ENCODE data around the gene PTGER3. TPM values are rescaled to one million over a fixed set of nuclear protein-coding genes. Genes with fewer than 3 reads are reported as not detected.

PTGER3 gene
- total RNA-seq, 1 experiment from 2014 or later = 0.09 TPM

GRCh38 chr1:71088645-71089287, 41.1 kb upstream of the PTGER3 start:
- no peak overlapping the region for H3K27ac Mint-ChIP-seq (ENCODE audit: unreplicated experiment)
- DNase-seq = no peak
- no peaks in the 10 kb centered on the region for H3K9me3 Mint-ChIP-seq (ENCODE audit: low read depth, unreplicated experiment)
- H3K4me3 Mint-ChIP-seq (ENCODE audit: low read depth, unreplicated experiment) = no peak overlapping the region
- no TSS peak for BruUV-seq (replicated peaks)
- CTCF ChIA-PET = interaction anchor here (0.7 kb wide), 2 partner anchors 1677 to 1764 kb away, joined by 4 to 5 read pairs; no protein-coding TSS in a partner anchor
- H3K36me3 Mint-ChIP-seq (ENCODE audit: insufficient read depth, unreplicated experiment) = no peaks in the 10 kb centered on the region
- H3K27me3 Mint-ChIP-seq (ENCODE audit: unreplicated experiment) = no peaks in the 10 kb centered on the region
- intact Hi-C loops (cut with micrococcal nuclease; ENCODE audit: unreplicated experiment) = no loop called here
- no peak for TF ChIP-seq CTCF (IDR thresholded peaks at IDR 0.05; ENCODE audit: unreplicated experiment)
- H3K4me1 Mint-ChIP-seq (ENCODE audit: low read depth, unreplicated experiment) = peaks cover 7% of the 10 kb centered on the region

GRCh38 chr1:71087713-71088112, 40.1 kb upstream of the PTGER3 start:
- intact Hi-C loops (cut with micrococcal nuclease; ENCODE audit: unreplicated experiment) = no loop called here
- Mint-ChIP-seq H3K27ac (ENCODE audit: unreplicated experiment) (no peak overlapping the region), H3K36me3 (ENCODE audit: insufficient read depth, unreplicated experiment) (no peaks in the 10 kb centered on the region), H3K4me3 (ENCODE audit: low read depth, unreplicated experiment) (no peak overlapping the region), H3K4me1 (ENCODE audit: low read depth, unreplicated experiment) (peaks cover 7% of the 10 kb centered on the region), H3K9me3 (ENCODE audit: low read depth, unreplicated experiment) (no peaks in the 10 kb centered on the region), H3K27me3 (ENCODE audit: unreplicated experiment) (no peaks in the 10 kb centered on the region)
- TF ChIP-seq CTCF (IDR thresholded peaks at IDR 0.05; ENCODE audit: unreplicated experiment) = no peak
- BruUV-seq (replicated peaks) = no TSS peak
- CTCF ChIA-PET = interaction anchor here (0.6 kb wide), 1 partner anchor 100 kb away, joined by 3 read pairs; no protein-coding TSS in a partner anchor
- no peak for DNase-seq

GRCh38 chr1:71087060-71087459, 39.4 kb upstream of the PTGER3 start:
- DNase-seq = no peak
- no peak for TF ChIP-seq CTCF (IDR thresholded peaks at IDR 0.05; ENCODE audit: unreplicated experiment)
- intact Hi-C loops (cut with micrococcal nuclease; ENCODE audit: unreplicated experiment) = no loop called here
- no TSS peak for BruUV-seq (replicated peaks)
- Mint-ChIP-seq H3K36me3 (ENCODE audit: insufficient read depth, unreplicated experiment) (peaks cover 1% of the 10 kb centered on the region), H3K4me3 (ENCODE audit: low read depth, unreplicated experiment) (no peak overlapping the region), H3K27ac (ENCODE audit: unreplicated experiment) (no peak overlapping the region), H3K9me3 (ENCODE audit: low read depth, unreplicated experiment) (no peaks in the 10 kb centered on the region), H3K27me3 (ENCODE audit: unreplicated experiment) (no peaks in the 10 kb centered on the region), H3K4me1 (ENCODE audit: low read depth, unreplicated experiment) (peaks cover 7% of the 10 kb centered on the region)
- CTCF ChIA-PET = interaction anchor here (0.6 kb wide), 2 partner anchors 101 to 818 kb away, joined by 3 to 5 read pairs; no protein-coding TSS in a partner anchor

GRCh38 chr1:71086331-71086730, 38.7 kb upstream of the PTGER3 start:
- H3K9me3 Mint-ChIP-seq (ENCODE audit: low read depth, unreplicated experiment) = no peaks in the 10 kb centered on the region
- H3K36me3 Mint-ChIP-seq (ENCODE audit: insufficient read depth, unreplicated experiment) = peaks cover 9% of the 10 kb centered on the region
- no peak overlapping the region for H3K27ac Mint-ChIP-seq (ENCODE audit: unreplicated experiment)
- no peak overlapping the region for H3K4me3 Mint-ChIP-seq (ENCODE audit: low read depth, unreplicated experiment)
- DNase-seq = no peak
- peaks cover 7% of the 10 kb centered on the region for H3K4me1 Mint-ChIP-seq (ENCODE audit: low read depth, unreplicated experiment)
- intact Hi-C loops (cut with micrococcal nuclease; ENCODE audit: unreplicated experiment) = no loop called here
- no peak for TF ChIP-seq CTCF (IDR thresholded peaks at IDR 0.05; ENCODE audit: unreplicated experiment)
- CTCF ChIA-PET = no interaction called here
- no peaks in the 10 kb centered on the region for H3K27me3 Mint-ChIP-seq (ENCODE audit: unreplicated experiment)
- no TSS peak for BruUV-seq (replicated peaks)

Measured in Calu3 (cell line).